ENCODE measurements around the gene TAOK1. TPM values are rescaled to one million over a fixed set of nuclear protein-coding genes. Genes with fewer than 3 reads are reported as not detected.

TAOK1 gene
- total RNA-seq, 1 experiment from 2014 or later = 42.5 TPM

DNA sequence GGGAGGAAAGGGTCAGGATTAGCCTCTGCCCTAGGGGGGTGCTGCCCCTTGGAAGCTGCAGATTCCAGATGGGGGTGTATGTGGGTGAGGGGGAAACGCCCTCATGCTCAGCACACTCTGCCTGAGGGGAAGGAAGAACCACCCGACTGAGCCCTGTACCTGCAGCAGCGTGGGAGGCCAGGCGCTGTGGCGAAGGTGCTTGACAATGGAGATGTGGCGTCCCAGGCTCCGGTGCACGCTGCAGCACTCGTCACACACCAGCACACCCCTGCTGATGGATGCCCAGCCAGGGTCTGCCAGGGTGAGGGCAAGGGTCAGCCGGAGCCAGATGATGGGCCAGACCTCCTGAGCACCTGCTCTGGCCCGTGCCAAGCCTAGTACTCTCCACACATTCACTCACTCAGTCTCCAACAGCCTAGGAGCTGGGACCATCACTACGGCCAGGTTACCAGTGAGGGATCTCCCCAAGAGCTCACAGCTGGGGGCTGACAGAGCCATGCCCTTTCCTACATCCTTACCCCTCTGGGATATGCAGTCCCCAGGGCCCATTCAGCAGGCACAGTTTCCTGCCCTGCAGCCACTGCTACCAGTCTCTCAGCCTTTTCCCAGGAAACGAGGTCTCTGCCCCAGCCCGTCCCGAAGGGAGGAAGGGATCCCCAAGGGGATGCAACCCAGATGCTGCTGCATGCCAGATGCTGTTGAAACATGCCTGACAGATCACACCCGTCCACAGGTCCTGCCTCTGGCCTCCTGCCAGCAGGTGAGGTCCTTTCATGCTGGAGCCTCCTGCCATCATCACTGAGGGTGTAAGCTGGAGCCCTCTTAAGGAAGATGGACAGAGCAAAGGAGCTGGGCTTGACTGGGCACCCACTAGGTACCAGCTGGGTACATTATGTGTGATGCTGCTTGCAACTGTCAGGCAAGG, 193.4 kb downstream of the TAOK1 start:
- no peak for DNase-seq (ENCODE audit: low read depth)

DNA sequence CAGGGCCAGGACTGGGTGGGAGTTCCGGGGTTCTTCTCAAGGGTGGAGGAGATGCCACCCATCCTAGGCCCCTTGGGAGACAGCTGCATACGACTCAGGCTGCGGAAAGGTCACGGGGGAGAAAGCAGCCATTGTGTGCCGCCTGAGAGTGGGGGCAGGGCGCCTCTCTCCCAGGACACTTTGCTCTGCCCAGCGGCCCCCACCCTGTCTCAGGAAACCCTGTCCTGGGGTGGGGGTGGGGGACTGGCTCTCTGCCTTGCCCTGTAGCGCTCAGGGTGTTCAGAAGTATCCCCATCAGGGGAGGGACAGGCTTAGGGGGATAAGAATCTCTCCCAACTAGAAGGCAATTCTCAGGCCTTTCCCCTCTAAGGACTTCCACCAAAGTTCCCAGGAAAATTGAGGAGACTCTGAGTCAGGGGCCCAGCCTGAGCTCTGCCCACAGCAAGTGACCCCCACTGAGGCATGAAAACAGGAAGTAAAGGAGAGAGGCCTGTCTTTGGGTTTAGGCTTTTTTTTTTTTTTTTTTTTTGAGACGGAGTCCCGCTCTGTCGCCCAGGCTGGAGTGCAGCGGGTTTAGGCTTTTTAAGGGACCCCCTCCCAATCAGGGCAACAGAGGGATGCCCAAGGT, 194.4 kb downstream of the TAOK1 start:
- DNase-seq (ENCODE audit: low read depth) = no peak

DNA sequence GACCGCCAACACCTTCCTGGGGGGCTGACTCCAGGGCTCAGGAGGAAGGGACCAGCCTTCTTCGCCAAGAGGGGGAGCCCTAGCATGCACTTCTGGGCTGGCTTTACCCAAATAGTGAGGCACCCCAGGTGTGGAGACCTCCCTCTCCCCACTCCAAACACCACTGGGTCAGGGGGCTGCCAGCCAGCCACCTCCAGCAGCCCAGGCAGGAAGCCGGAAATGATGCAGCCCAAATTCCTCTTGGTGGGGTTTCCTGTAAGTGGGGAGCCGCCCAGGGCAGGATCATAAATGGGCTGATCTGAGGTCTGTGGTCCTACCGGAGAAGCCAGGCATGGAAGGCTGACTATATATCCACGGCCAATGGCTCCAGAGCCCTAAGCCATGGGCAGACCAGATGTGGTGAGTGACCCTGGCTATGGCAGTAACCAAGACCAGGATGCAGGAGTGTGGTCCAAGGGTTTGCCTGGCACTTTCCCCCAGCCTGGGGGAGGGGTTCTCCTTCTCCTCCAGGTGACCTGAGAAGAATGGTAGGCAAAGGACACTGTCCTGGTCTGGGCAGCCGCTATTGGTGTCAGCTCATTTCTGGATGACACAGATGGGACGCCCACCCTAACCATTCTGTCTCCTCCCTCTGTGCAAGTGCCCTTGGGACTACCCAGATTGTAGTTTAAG, 195.1 kb downstream of the TAOK1 start:
- no peak for DNase-seq (ENCODE audit: low read depth)

DNA sequence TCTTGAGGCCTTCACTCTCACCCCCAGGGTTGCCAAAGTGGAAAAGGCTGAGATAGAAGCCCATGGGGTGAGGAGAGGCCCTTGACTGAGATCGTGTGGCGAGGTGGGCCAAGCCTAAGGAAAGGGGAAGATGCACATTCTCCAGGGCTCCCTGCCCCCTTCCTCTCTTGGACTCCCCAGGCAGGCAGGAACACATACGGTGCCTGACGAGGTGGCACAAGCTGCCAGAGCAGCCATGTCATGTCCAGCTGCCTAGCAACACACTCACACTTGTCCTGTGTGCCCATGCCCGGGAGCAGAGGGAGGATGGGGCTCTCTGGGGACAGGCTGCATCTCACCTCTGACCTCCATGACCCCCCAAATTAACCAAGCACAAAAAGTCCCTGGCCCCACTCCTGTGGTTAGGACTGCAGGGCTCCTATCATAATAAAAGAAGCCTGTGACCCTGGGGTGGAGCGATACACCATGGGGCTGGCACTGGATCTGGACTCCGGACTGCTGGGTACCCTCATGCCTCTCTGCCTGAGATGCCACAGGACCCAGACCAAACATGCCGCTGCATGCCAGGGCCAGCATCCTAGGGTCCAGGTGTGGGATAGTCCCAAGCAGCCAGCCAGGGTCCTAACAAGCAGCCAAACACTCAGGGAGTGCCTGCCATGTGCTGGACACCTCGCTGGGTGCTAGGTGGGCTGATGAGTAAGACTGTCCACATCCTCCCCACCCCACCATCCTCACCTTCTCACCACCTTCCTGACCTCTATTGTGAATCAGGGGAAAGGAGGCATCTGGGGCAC, 196.7 kb downstream of the TAOK1 start:
- DNase-seq (ENCODE audit: low read depth) = no peak

- no peak for DNase-seq (ENCODE audit: low read depth)
Observed at GRCh38 chr17:29587591-29587990, 197.4 kb downstream of the TAOK1 start.

DNA sequence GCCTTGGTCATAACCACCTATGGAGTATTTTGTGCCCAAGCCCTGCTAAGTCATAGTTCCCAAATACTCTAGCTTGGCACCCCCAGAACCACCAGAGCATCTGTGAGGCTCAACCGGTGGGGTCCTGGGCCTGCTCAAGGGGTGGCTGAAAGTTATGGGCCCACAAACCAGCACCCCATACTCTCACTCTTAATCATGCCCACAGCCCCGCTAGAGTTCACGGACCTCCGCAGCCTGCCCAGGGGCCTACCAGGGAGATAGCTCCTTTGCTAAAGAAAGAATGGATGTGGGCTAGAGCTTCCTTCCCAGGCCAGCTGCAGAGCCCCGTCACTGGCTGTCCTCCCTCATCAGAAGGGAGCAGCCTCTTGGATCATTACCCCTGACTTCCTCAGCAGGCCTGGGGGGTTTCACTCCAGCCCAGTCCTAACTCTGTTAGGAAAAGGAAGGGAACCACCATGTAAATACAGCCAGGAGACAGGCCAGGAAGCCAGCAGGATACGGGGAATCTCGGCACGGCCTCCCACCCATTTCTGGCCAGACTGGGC, 197.9 kb downstream of the TAOK1 start:
- no peak for DNase-seq (ENCODE audit: low read depth)

- peak; percentile 50 for DNase-seq (ENCODE audit: low read depth)
Observed at GRCh38 chr17:29588562-29589411, 198.6 kb downstream of the TAOK1 start.

DNA sequence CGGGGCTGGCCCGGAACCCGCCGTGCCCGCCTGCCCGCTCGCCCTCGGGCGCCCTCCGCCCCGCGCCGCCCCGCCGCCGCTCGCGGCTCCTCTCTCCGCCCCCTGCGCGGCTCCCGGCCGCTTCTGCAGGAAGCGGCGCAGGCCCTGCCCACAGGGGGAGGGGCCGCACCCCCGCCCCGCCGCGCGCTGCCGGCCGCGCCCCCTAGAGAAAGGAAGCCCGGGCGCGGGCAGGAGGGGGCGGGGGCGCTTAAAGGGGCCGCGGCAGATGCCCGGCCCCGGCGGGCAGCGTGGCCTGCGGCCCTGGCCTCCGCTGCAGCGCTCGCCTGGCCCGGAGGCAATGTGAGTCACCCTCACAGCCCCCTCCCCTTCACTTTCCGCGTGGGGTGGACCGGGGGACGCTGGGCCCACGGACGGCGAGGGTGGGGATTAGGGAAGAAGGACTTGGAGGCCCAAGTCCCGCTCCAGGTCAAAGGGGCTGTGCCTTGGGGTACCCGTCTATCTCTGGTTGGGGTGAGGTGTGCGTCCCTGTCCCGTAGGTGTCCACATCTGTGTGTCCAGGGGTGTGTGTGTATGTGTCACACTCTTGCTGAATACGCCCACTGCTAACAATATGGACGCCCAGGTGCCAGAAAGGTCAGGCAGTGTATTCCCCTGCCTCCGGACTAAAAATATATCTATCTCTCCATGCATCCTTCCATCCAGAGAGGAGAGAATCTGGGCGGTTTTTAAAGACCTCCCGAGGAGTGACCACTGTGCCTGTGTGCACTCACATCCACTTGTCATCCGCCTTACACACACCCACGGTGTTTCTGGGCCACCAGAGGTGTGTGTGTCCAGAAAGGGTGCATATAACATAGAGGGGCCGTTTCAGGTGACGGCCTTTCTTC, 199.6 kb downstream of the TAOK1 start, which contains the start of gene GIT1:
TSS of gene GIT1 (minus strand) at position 125 of the 887 bp plus-strand sequence. CDS start 270 bp downstream, outside the sequence.
- DNase-seq (ENCODE audit: low read depth) = peak; percentile 84

- DNase-seq (ENCODE audit: low read depth) = peak; percentile 75
Observed at GRCh38 chr17:29590411-29591145, 200.4 kb downstream of the TAOK1 start.

GRCh38 chr17:29591146-29591736, 201.1 kb downstream of the TAOK1 start:
- DNase-seq (ENCODE audit: low read depth) = no peak

GRCh38 chr17:29591737-29592608, 201.8 kb downstream of the TAOK1 start:
- peak; percentile 79 for DNase-seq (ENCODE audit: low read depth)

GRCh38 chr17:29592850-29593551, 202.8 kb downstream of the TAOK1 start, which contains the start of gene ANKRD13B:
Gene ANKRD13B (plus strand): TSS chr17:29593132. CDS start chr17:29593622, 490 bp downstream.
- DNase-seq (ENCODE audit: low read depth) = peak; percentile 26

DNA sequence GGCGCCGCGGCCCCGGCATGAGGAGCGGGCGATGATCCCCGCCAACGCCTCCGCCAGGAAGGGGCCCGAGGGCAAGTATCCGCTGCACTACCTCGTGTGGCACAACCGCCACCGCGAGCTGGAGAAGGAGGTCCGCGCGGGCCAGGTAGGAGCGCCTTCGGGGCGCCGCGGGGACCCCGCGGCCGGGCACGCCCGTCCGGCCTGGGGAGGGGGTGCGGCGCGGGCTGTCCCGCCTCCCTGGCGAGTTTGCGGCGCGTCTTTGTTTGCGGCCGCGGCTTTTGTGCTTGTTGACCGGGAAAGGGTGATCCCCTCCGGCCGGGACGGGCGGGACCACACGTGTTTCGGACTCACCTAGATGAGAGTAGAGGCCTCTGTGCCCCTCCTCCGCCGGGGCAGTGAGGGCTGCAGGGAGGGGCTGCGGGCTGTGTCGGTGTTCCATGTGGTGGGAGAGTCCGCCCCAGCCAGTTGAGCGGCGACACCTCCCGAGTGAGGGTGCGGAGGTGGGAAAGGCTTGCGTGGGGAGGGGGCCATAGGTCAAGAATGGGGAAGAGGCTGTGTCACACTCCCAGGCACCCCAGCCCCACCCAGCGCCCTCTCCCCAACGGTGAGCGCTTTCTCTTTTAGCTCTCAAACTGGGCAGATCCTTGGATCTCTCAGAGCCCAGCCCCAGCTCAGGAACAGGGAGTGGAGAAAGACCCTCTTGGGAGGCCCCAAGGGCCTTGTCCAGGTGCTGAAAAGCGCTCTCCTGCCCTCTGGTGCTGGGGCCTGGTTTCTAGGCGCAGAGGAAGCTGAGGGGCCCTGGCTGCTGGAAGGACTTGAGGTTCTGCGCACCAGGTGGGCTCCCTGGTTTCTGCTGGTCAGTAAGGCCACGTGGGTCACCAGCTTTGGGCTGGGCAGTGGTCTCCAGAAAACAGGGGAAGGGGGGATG, 203.7 kb downstream of the TAOK1 start:
- DNase-seq (ENCODE audit: low read depth) = peak; percentile 18

DNA sequence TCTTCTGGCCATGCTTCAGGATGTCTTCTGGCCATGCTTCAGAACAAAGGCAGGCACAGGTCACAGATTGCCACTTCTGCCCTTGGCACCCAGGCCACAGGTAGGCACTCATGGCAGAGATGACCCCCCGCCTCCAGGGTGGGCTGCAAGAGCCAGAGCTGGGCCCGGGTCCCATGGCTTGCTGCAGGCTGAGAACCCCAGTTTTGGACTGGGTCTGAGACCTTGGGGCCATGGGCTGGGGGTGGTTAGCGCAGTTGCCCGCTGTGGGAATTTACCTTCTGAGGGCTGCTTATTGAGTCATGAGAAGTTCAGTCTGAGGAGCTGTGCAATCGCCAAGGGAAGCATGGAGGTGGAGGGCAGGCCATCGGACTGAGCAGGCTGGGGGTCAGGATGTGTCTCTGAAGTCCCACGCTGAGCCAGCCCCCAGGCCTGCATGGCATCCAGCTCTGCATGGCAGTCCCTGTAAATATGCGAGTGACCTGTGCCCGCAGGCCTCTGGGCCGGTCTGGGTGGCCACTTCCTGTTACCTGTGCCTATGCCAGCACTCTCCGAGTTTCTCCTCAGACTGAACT, 204.4 kb downstream of the TAOK1 start:
- no peak for DNase-seq (ENCODE audit: low read depth)
